GM23248 (cell line): ENCODE results near the gene LIN37. TPM values are rescaled to one million over a fixed set of nuclear protein-coding genes. Genes with fewer than 3 reads are reported as not detected.
A peak's percentile ranks its signal among the peaks of the same experiment; 100 is the strongest.

Source experiments
- DNase-seq: peaks from one replicate; pipeline ENCODE4 v3.0.0-alpha.2; 2015
- H2AFZ ChIP-seq: fragments of 200-600 bp; sonication (generic); 2 replicates; pipeline ENCODE4 v1.6.1; 2016; ENCODE audit warnings: antibody characterized with exemption
- H3F3A ChIP-seq: fragments of 200-600 bp; sonication (generic); 2 replicates; pipeline ENCODE4 v1.6.1; 2016; ENCODE audit warnings: mild to moderate bottlenecking, antibody characterized with exemption, mixed run types; ENCODE audit not compliant: insufficient read depth
- H3K27ac ChIP-seq: fragments of 200-600 bp; sonication (generic); 2 replicates; pipeline ENCODE4 v1.5.1; 2016; ENCODE audit warnings: mild to moderate bottlenecking
- H3K27me3 ChIP-seq: fragments of 200-600 bp; sonication (generic); replicated peaks from 2 replicates; pipeline ENCODE4 v1.6.1; 2016; ENCODE audit warnings: mild to moderate bottlenecking; ENCODE audit not compliant: insufficient read depth
- H3K36me3 ChIP-seq: fragments of 200-600 bp; sonication (generic); 2 replicates; pipeline ENCODE4 v1.6.1; 2016; ENCODE audit warnings: low read depth, mild to moderate bottlenecking
- H3K4me1 ChIP-seq: fragments of 200-600 bp; sonication (generic); 2 replicates; pipeline ENCODE4 v1.6.1; 2016; ENCODE audit warnings: mild to moderate bottlenecking; ENCODE audit not compliant: insufficient read depth
- H3K4me2 ChIP-seq: fragments of 200-600 bp; sonication (generic); one replicate; pipeline ENCODE4 v1.6.1; 2016; ENCODE audit warnings: mild to moderate bottlenecking; ENCODE audit not compliant: unreplicated experiment
- H3K4me3 ChIP-seq: fragments of 200-600 bp; sonication (generic); 2 replicates; pipeline ENCODE4 v1.5.1; 2016; ENCODE audit warnings: mild to moderate bottlenecking
- H3K79me2 ChIP-seq: fragments of 200-600 bp; sonication (generic); 2 replicates; pipeline ENCODE4 v1.6.1; 2016; ENCODE audit warnings: mild to moderate bottlenecking; ENCODE audit not compliant: insufficient read depth
- H3K9ac ChIP-seq: fragments of 200-600 bp; sonication (generic); 2 replicates; pipeline ENCODE4 v1.6.1; 2016; ENCODE audit warnings: mild to moderate bottlenecking
- H3K9me2 ChIP-seq: fragments of 200-600 bp; sonication (generic); 2 replicates; pipeline ENCODE4 v1.6.1; 2016; ENCODE audit warnings: mixed run types, mild to moderate bottlenecking, moderate library complexity; ENCODE audit not compliant: insufficient read depth
- H3K9me3 ChIP-seq: fragments of 200-600 bp; sonication (generic); one replicate; pipeline ENCODE4 v1.6.1; 2017; ENCODE audit warnings: low read depth
- H4K20me1 ChIP-seq: fragments of 200-600 bp; sonication (generic); 2 replicates; pipeline ENCODE4 v1.6.0; 2016; ENCODE audit not compliant: insufficient read depth
- EZH2 ChIP-seq: fragments of 200-600 bp; sonication (generic); IDR thresholded peaks from 2 replicates; pipeline ENCODE4 v1.6.1; 2018; ENCODE audit warnings: antibody characterized with exemption, mild to moderate bottlenecking; ENCODE audit not compliant: insufficient read depth, poor library complexity, severe bottlenecking
- EZH2phosphoT487 ChIP-seq: fragments of 200-600 bp; sonication (generic); IDR thresholded peaks from 2 replicates; pipeline ENCODE4 v1.6.1; 2018; ENCODE audit warnings: antibody characterized with exemption, moderate library complexity, mild to moderate bottlenecking, low read depth; ENCODE audit not compliant: insufficient read depth
- WGBS, 2 experiments: methylation state at CpG; one replicate each; pipeline ENCODE4 v1.1.6; 2015 to 2017; ENCODE audit warnings: low lambda C conversion rate in 2 of 2, low coverage in 1 of 2; ENCODE audit errors: missing lambda C conversion rate in 2 of 2; 5-methylcytosine and 5-hydroxymethylcytosine counted together
- in situ Hi-C: fragments of 300-500 bp; cut with MboI; formaldehyde crosslinking; loops from 2 replicates; pipeline ENCODE4 v1.15.0; 2020
- polyA plus RNA-seq: library from polyadenylated mRNA; unstranded; fragments of >200 nt; fragmentation: Nextera tagmentation; extraction: Ambion mirVana; gene quantifications from 2 replicates; pipeline ENCODE4 v1.2.1, GENCODE V29; 2016
- total RNA-seq: library from RNA; depleted of rRNA; stranded (reverse); fragments of >200 nt; shearing (Covaris generic); gene quantifications from 2 replicates; pipeline ENCODE4 v1.2.3, GENCODE V29; 2014

LIN37 gene
- total and polyA plus RNA-seq, 2 experiments from 2014 or later = 9.7 to 12.3 TPM

- in situ Hi-C loops = no loop called here
- Histone ChIP-seq H2AFZ (peak within 1 kb of the TSS; percentile 92), H3K4me2 (peak within 1 kb of the TSS; percentile 92), H3K27me3 (no peaks in the 10 kb centered on the region), H3K9me3 (no peaks in the 10 kb centered on the region), H3K36me3 (no peaks in the 10 kb centered on the region), H3K4me1 (peaks cover 21% of the 10 kb centered on the region; the same call in 1 of the 2 replicates), H3K27ac (peak within 1 kb of the TSS; percentile 100), H3K4me3 (peak within 1 kb of the TSS; percentile 98), H3K9me2 (no peaks in the 10 kb centered on the region), H4K20me1 (no peaks in the 10 kb centered on the region), H3K9ac (peak within 1 kb of the TSS; percentile 100), H3F3A (no peaks in the 10 kb centered on the region), H3K79me2 (peaks cover 54% of the 10 kb centered on the region)
- WGBS, 2 experiments = 0 to 2% methylated on average over 40 of the region's 40 CpGs
- no peak for TF ChIP-seq EZH2
- no peak for TF ChIP-seq EZH2phosphoT487
- peak; percentile 100 for DNase-seq
These were observed 2.9 kb upstream of the LIN37 start, which contains the start of the genes PSENEN and U2AF1L4 for GRCh38 chr19:35745328-35746086. PSENEN (plus strand) TSS chr19:35745651; CDS start chr19:35745931, 280 bp downstream. U2AF1L4 (minus strand) TSS chr19:35745418; CDS start chr19:35745391, 27 bp downstream.

GRCh38 chr19:35746087-35746462 is 2.3 kb upstream of the LIN37 start:
- peak overlapping the region; percentile 98 for H3K4me3 ChIP-seq
- H3K4me1 ChIP-seq = peaks cover 21% of the 10 kb centered on the region; the same call in 1 of the 2 replicates
- peak overlapping the region; percentile 100 for H3K9ac ChIP-seq
- H3K27me3 ChIP-seq = no peaks in the 10 kb centered on the region
- H3K9me2 ChIP-seq = no peaks in the 10 kb centered on the region
- H3K4me2 ChIP-seq = peak overlapping the region; percentile 85
- H3K36me3 ChIP-seq = no peaks in the 10 kb centered on the region
- in situ Hi-C loops = no loop called here
- no peaks in the 10 kb centered on the region for H4K20me1 ChIP-seq
- peak overlapping the region; percentile 73; the same call in 1 of the 2 replicates for H2AFZ ChIP-seq
- H3K27ac ChIP-seq = peak overlapping the region; percentile 100
- peak; percentile 21 for DNase-seq
- no peaks in the 10 kb centered on the region for H3K9me3 ChIP-seq
- no peak for TF ChIP-seq EZH2phosphoT487
- no peak for TF ChIP-seq EZH2
- H3K79me2 ChIP-seq = peaks cover 59% of the 10 kb centered on the region
- WGBS, 2 experiments = 15 to 18% methylated on average over 4 of the region's 4 CpGs
- H3F3A ChIP-seq = no peaks in the 10 kb centered on the region

DNA sequence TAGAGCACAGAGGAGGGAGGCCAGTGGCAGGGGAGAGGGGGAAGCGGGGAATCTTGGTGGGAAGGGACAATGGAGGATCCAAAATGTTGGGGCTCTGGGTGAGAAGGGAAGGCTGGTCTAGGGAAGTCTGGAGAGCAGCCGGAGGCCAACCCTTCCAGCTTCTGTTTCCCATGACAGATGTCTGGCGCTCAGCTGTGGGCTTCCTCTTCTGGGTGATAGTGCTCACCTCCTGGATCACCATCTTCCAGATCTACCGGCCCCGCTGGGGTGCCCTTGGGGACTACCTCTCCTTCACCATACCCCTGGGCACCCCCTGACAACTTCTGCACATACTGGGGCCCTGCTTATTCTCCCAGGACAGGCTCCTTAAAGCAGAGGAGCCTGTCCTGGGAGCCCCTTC is 1.8 kb upstream of the LIN37 start:
- H3K4me1 ChIP-seq = peaks cover 21% of the 10 kb centered on the region; the same call in 1 of the 2 replicates
- 75 to 76% methylated on average over 5 of the region's 5 CpGs for WGBS, 2 experiments
- H3K27me3 ChIP-seq = no peaks in the 10 kb centered on the region
- no peak overlapping the region for H2AFZ ChIP-seq
- peaks cover 59% of the 10 kb centered on the region for H3K79me2 ChIP-seq
- no peaks in the 10 kb centered on the region for H4K20me1 ChIP-seq
- TF ChIP-seq EZH2phosphoT487 (no peak), EZH2 (no peak)
- no peaks in the 10 kb centered on the region for H3K9me3 ChIP-seq
- no peak for DNase-seq
- peak overlapping the region; percentile 85 for H3K4me2 ChIP-seq
- 0 out of 2 replicates have a peak overlapping the region, but pooled peaks have one; percentile 100 for H3K27ac ChIP-seq
- H3K9ac ChIP-seq = peak overlapping the region; percentile 100
- in situ Hi-C loops = no loop called here
- peak overlapping the region; percentile 98 for H3K4me3 ChIP-seq
- H3K9me2 ChIP-seq = no peaks in the 10 kb centered on the region
- H3F3A ChIP-seq = no peaks in the 10 kb centered on the region
- no peaks in the 10 kb centered on the region for H3K36me3 ChIP-seq

DNA sequence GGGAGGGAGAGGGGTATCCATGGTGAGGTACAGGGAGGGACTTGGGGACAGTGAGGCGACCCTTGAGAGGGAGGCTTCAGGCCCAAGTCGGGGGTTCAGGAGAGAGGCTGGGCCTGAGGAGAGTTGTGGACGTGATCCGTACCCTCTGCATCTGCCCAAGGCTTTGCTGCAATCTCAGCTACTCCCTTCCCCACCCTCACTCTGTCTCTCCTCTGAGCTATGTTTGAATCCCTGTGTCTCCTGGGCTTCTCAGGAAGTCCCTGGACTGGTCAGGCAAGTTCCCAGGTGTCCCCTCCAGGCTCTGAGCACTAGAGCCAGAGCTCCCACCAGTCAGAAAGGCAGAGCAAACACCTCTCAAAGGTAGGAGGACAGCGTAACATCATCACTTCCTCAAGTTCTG is 1.8 kb downstream of the LIN37 start:
- Histone ChIP-seq H3K4me1 (peaks cover 24% of the 10 kb centered on the region; the same call in 1 of the 2 replicates), H3K27me3 (no peaks in the 10 kb centered on the region), H2AFZ (no peak overlapping the region), H3K4me3 (no peak overlapping the region), H4K20me1 (no peaks in the 10 kb centered on the region), H3K9me2 (no peaks in the 10 kb centered on the region), H3K27ac (no peak overlapping the region), H3F3A (no peaks in the 10 kb centered on the region), H3K36me3 (no peaks in the 10 kb centered on the region), H3K4me2 (peak overlapping the region; percentile 99), H3K79me2 (peaks cover 52% of the 10 kb centered on the region), H3K9me3 (no peaks in the 10 kb centered on the region), H3K9ac (peak overlapping the region; percentile 92)
- 85 to 95% methylated on average over 3 to 5 of the region's 5 CpGs for WGBS, 2 experiments
- TF ChIP-seq EZH2 = no peak
- TF ChIP-seq EZH2phosphoT487 = no peak
- DNase-seq = no peak
- in situ Hi-C loops = no loop called here
